H54 (cell line): ENCODE data around the gene ATP8B2.

Experiments used
- DNase-seq: peaks from one replicate; pipeline ENCODE4 v3.0.0; 2011; ENCODE audit warnings: low spot score, mixed read lengths; ENCODE audit not compliant: insufficient read length
- FAIRE-seq: peaks from 3 replicates; lab custom pipeline; 2011; peaks lifted over from hg19 to GRCh38; lab: Jason Lieb, UNC
- POLR2A ChIP-seq: IDR thresholded peaks from 2 replicates; pipeline ENCODE4 v1.6.1; 2011; ENCODE audit warnings: low read depth, mild to moderate bottlenecking, low read length

Gene ATP8B2

DNA sequence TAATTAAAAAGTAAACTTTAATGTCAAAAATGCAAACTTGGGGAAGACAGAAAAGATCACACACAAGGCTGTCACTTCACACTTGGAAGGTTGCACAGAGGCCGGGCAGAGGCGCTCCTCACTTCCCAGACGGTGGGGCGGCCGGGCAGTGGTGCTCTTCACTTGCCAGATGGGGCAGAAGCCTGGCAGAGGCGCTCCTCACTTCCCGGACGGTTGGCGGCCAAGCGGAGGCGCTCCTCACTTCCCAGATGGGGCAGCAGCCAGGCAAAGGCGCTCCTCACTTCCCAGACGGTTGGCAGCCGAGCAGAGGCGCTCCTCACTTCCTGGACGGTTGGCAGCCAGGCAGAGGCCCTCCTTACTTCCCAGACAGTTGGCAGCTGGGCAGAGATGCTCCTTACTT lies 54.0 kb downstream of the ATP8B2 start:
- DNase-seq (no peak), FAIRE-seq (no peak)
- no peak for TF ChIP-seq POLR2A

DNA sequence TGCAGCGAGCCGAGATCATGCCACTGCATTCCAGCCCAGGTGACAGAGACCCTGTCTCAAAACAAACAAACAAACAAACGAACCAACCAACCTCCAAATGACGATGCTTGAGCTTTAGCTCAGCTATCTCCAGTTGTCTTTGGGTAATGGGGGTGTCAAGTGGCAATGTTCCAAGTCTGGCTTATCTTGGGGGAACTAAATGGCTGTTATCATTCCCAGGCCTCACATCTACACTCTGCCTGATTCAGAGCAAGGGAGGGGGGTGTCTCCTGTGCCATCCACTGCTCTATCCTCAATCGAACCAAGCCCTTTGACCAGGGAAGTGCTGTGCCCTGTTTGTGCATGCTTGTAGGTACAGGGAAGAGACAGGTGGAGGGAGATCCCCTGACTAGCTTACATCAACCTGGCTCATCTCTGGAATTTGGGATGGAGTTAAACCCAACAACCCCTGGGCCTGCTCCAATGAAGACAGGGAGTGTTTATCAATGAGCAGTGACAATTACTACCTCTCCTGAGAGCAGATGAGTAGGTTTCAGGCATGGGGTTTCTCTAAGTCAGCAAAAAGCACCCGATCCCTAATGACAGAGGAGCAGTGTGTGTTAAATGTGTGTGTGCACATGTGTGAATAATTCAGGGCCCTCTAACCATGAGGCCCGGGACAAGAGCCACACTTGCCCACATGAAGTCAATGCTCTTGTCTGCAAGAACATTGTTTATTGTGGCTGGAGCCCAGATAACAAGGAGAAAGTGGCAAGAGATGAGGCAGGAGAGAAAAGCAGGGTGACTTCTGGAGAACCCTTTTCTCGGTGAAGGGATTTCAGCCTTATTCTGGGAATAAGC lies 59.5 kb downstream of the ATP8B2 start:
- DNase-seq, result no peak

DNA sequence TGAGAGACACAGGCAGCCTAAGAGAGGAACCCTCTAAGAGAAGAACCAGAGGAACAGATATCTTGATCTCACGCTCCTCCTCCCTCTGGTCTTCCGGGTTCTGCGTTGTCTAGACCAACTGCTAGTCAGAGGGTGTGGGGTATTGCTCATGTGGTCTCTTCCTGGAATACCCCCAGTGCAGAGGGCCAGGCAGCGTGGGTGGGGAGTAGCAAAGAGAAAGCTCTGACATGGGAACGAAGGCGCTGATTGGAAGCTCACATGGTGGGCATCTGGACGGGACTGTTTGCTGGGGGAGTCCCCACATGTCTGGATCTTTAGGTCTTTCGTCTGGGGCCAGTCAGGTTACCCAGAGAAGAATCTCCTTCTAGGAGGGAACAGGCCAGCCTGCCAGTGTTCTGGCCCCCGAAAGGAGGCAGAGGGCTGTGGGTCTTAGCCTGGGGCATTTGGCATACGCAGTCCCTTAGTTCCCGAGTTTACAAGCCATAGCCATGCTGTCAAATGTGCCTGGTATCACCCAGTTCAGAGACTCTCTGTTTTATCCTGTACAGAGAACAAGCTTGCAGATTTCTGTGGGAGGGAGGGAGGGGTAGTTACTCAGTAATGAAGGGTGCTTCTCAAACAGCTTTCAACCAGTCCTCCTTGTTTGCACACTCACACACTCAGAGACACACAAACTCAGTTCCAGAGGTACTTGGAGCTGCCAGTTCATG lies 61.5 kb downstream of the ATP8B2 start:
- FAIRE-seq (no peak), DNase-seq (no peak)
- TF ChIP-seq POLR2A, result no peak

More for the DNA sequence above, 59.5 kb downstream of the ATP8B2 start:
- TF ChIP-seq POLR2A, result no peak
- no peak for FAIRE-seq

GRCh38 chr1:154391086-154391770 lies 65.9 kb downstream of the ATP8B2 start:
- no peak for DNase-seq
- no peak for FAIRE-seq
- no peak for TF ChIP-seq POLR2A

DNA sequence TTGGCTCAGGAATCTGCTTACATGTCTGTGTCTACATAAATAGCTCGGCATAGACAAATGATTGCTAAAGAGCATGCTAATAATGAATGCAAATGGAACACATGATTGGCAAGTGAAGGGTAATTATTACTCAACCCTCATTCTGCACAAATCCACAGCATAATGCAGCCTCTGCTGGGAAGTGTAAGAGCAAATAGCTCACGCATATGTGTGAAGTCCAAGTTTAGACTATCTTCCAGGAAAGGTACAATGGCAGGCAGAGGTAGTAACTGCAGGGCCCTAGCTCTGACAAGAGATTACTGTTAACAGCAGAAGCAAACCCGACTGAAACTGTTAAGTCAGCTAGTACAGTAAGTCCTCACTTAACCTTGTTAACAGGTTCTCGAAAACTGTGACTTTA lies 72.8 kb downstream of the ATP8B2 start:
- DNase-seq (no peak), FAIRE-seq (no peak)
- TF ChIP-seq POLR2A, result no peak

- no peak for TF ChIP-seq POLR2A
- FAIRE-seq (no peak), DNase-seq (no peak)
Measured at GRCh38 chr1:154398678-154399077, 73.4 kb downstream of the ATP8B2 start.

DNA sequence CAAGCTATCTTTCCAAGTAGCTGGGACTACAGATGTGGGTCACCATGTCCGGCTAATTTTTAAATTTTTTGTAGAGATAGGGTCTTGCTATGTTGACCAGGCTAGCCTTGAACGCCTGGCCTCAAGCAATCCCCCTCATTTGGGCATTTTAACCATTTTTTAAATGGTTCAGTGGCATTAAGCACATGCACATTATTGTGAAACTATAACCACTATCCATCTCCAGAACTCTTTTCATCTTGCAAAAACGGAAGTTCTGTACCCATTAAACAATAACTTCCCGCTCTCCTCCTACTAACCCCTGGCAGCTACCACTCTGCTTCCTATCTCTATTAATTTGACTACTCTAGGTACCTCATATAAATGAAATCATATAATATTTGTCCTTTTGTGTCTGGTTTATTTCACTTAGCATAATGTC lies 75.1 kb downstream of the ATP8B2 start:
- DNase-seq (no peak), FAIRE-seq (no peak)
- TF ChIP-seq POLR2A, result no peak
